KMS-11 (cell line): ENCODE results near the gene CD2.
"Not testable (repeated sequence)": the region's sequence is repeated elsewhere in the genome, so short reads cannot be mapped to it uniquely, and the experiment has no call there.

Experiments
- H2AFZ ChIP-seq: fragments of 200-600 bp; sonication (generic); 2 replicates; pipeline ENCODE4 v1.6.1; 2016; ENCODE audit warnings: antibody characterized with exemption, mixed run types, low read depth
- H3K27ac ChIP-seq: fragments of 200-600 bp; sonication (generic); 2 replicates; pipeline ENCODE4 v1.6.1; 2016; ENCODE audit warnings: mild to moderate bottlenecking, mixed run types
- H3K27me3 ChIP-seq: fragments of 200-600 bp; sonication (generic); 2 replicates; pipeline ENCODE4 v1.6.1; 2017; ENCODE audit warnings: mild to moderate bottlenecking, low read depth, mixed run types, moderate library complexity; ENCODE audit not compliant: insufficient read depth
- H3K36me3 ChIP-seq: fragments of 200-600 bp; sonication (generic); 2 replicates; pipeline ENCODE4 v1.6.1; 2017; ENCODE audit warnings: mild to moderate bottlenecking, mixed run types; ENCODE audit not compliant: insufficient read depth
- H3K4me1 ChIP-seq: fragments of 200-600 bp; sonication (generic); 2 replicates; pipeline ENCODE4 v1.6.1; 2016; ENCODE audit warnings: mild to moderate bottlenecking, low read depth, mixed run types; ENCODE audit not compliant: poor library complexity, severe bottlenecking
- H3K4me2 ChIP-seq: fragments of 200-600 bp; sonication (generic); 2 replicates; pipeline ENCODE4 v1.7.0; 2016; ENCODE audit warnings: mild to moderate bottlenecking, mixed run types
- H3K4me3 ChIP-seq: fragments of 200-600 bp; sonication (generic); IDR thresholded peaks from 2 replicates; pipeline ENCODE4 v1.6.1; 2017; ENCODE audit warnings: low read depth, low read length, mixed read lengths; ENCODE audit not compliant: insufficient read depth
- H3K79me2 ChIP-seq: fragments of 200-600 bp; sonication (generic); 2 replicates; pipeline ENCODE4 v1.6.1; 2016; ENCODE audit warnings: low read depth, mixed run types; ENCODE audit not compliant: insufficient read depth
- H3K9ac ChIP-seq: fragments of 200-600 bp; sonication (generic); 2 replicates; pipeline ENCODE4 v1.6.1; 2016; ENCODE audit warnings: mild to moderate bottlenecking, mixed run types
- H4K20me1 ChIP-seq: fragments of 200-600 bp; sonication (generic); 2 replicates; pipeline ENCODE4 v1.6.1; 2016; ENCODE audit warnings: mild to moderate bottlenecking, mixed run types; ENCODE audit not compliant: insufficient read depth
- CTCF ChIP-seq: fragments of 200-600 bp; sonication (generic); conservative IDR thresholded peaks from 2 replicates; pipeline ENCODE4 v1.6.1; 2017; ENCODE audit warnings: low read depth, mild to moderate bottlenecking, antibody characterized with exemption, low read length, moderate library complexity, mixed read lengths

CD2 gene

GRCh38 chr1:116751621-116752020 is 2.6 kb upstream of the CD2 start:
- Histone ChIP-seq H3K4me1 (no peaks in the 10 kb centered on the region), H3K4me3 (no peak overlapping the region), H4K20me1 (no peaks in the 10 kb centered on the region), H3K4me2 (no peak overlapping the region), H3K79me2 (no peaks in the 10 kb centered on the region), H3K36me3 (no peaks in the 10 kb centered on the region), H2AFZ (no peak overlapping the region), H3K9ac (no peak overlapping the region), H3K27ac (no peak overlapping the region), H3K27me3 (no peaks in the 10 kb centered on the region)
- no peak for TF ChIP-seq CTCF

- no peak for TF ChIP-seq CTCF
- H4K20me1 ChIP-seq, result no peaks in the 10 kb centered on the region
- H3K4me2 ChIP-seq, result no peak overlapping the region
- H3K27ac ChIP-seq, result no peak overlapping the region
- no peak overlapping the region for H3K9ac ChIP-seq
- no peaks in the 10 kb centered on the region for H3K27me3 ChIP-seq
- no peak overlapping the region for H2AFZ ChIP-seq
- no peaks in the 10 kb centered on the region for H3K4me1 ChIP-seq
- H3K36me3 ChIP-seq, result no peaks in the 10 kb centered on the region
- no peak overlapping the region for H3K4me3 ChIP-seq
- no peaks in the 10 kb centered on the region for H3K79me2 ChIP-seq
Observed at GRCh38 chr1:116753312-116753711, 918 bp upstream of the CD2 start.

GRCh38 chr1:116755066-116755465 is 836 bp downstream of the CD2 start:
- Histone ChIP-seq H3K9ac (no peak overlapping the region), H3K27me3 (no peaks in the 10 kb centered on the region), H3K4me3 (no peak overlapping the region), H3K79me2 (no peaks in the 10 kb centered on the region), H3K27ac (no peak overlapping the region), H3K4me1 (no peaks in the 10 kb centered on the region), H2AFZ (no peak overlapping the region), H4K20me1 (no peaks in the 10 kb centered on the region), H3K36me3 (no peaks in the 10 kb centered on the region), H3K4me2 (no peak overlapping the region)
- no peak for TF ChIP-seq CTCF

GRCh38 chr1:116755681-116756080 is 1.5 kb downstream of the CD2 start:
- no peaks in the 10 kb centered on the region for H3K36me3 ChIP-seq
- no peak overlapping the region for H2AFZ ChIP-seq
- H3K9ac ChIP-seq, result no peak overlapping the region
- H3K4me2 ChIP-seq, result no peak overlapping the region
- H4K20me1 ChIP-seq, result no peaks in the 10 kb centered on the region
- no peak for TF ChIP-seq CTCF
- H3K4me3 ChIP-seq, result no peak overlapping the region
- H3K27me3 ChIP-seq, result no peaks in the 10 kb centered on the region
- no peaks in the 10 kb centered on the region for H3K79me2 ChIP-seq
- H3K27ac ChIP-seq, result no peak overlapping the region
- no peaks in the 10 kb centered on the region for H3K4me1 ChIP-seq

GRCh38 chr1:116756092-116756491 is 1.9 kb downstream of the CD2 start:
- H3K27ac ChIP-seq, H3K4me1 ChIP-seq, H3K4me2 ChIP-seq, H3K36me3 ChIP-seq, H3K4me3 ChIP-seq, H3K79me2 ChIP-seq, H2AFZ ChIP-seq, H4K20me1 ChIP-seq, H3K9ac ChIP-seq, H3K27me3 ChIP-seq: not testable (repeated sequence)

GRCh38 chr1:116758456-116758815 is 4.2 kb downstream of the CD2 start:
- H3K36me3 ChIP-seq, H3K27me3 ChIP-seq, H3K27ac ChIP-seq, H3K4me2 ChIP-seq, H3K9ac ChIP-seq, H3K4me3 ChIP-seq, H4K20me1 ChIP-seq, H2AFZ ChIP-seq, H3K79me2 ChIP-seq: not testable (repeated sequence)
- peaks cover 16% of the 10 kb centered on the region for H3K4me1 ChIP-seq
